Sigmoid colon (tissue), 4 donors: ENCODE measurements around the gene CLTCL1.

Experiments used
- CTCF ChIP-seq, 4 experiments: fragments of 450-650 bp in 3 of 4; fragments of 200-600 bp in 1 of 4; IDR thresholded peaks; one replicate each; pipeline ENCODE4 v1.5.1; 2016 to 2019; ENCODE audit warnings: antibody characterized with exemption in 4 of 4, mild to moderate bottlenecking in 3 of 4, moderate library complexity in 2 of 4
- POLR2AphosphoS5 ChIP-seq, 4 donors: sonication (generic); formaldehyde crosslinking; IDR thresholded peaks; one replicate each; pipeline ENCODE4 v1.6.1; 2017; ENCODE audit warnings: antibody characterized with exemption in 4 of 4

GRCh38 chr22:19139001-19139356, 152.5 kb downstream of the CLTCL1 start:
- TF ChIP-seq CTCF (IDR thresholded peaks at IDR 0.05) (no peak), POLR2AphosphoS5 (IDR thresholded peaks at IDR 0.05) (no peak)
